ENCODE data around the gene RBM19.

DNA sequence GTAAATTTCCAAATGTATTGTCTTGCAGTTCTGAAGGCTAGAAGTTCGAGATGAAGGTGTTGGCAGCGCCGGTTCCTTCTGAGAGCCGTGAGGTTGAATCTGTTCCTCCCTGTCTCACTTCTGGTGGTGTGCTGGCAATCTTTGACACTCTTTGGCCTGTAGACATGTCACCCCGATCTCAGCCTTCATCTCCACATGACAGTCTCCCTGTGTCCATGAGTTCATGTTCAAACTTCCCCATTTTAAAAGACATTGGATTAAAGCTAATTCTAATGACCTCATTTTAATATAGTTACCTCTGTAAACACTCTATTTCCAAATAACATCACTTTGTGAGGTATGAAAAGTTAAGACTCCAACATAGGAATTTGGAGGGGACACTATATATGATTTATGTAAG is 4.1 kb upstream of the RBM19 start:
- TF ChIP-seq, protein P1, sequence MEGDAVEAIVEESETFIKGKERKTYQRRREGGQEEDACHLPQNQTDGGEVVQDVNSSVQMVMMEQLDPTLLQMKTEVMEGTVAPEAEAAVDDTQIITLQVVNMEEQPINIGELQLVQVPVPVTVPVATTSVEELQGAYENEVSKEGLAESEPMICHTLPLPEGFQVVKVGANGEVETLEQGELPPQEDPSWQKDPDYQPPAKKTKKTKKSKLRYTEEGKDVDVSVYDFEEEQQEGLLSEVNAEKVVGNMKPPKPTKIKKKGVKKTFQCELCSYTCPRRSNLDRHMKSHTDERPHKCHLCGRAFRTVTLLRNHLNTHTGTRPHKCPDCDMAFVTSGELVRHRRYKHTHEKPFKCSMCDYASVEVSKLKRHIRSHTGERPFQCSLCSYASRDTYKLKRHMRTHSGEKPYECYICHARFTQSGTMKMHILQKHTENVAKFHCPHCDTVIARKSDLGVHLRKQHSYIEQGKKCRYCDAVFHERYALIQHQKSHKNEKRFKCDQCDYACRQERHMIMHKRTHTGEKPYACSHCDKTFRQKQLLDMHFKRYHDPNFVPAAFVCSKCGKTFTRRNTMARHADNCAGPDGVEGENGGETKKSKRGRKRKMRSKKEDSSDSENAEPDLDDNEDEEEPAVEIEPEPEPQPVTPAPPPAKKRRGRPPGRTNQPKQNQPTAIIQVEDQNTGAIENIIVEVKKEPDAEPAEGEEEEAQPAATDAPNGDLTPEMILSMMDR (IDR thresholded peaks at IDR 0.05; ENCODE audit: low read depth, low read length, poor library complexity, severe bottlenecking): no peak
- TF ChIP-seq EZH2phosphoT487 (IDR thresholded peaks at IDR 0.05; ENCODE audit: borderline replicate concordance, low read length): no peak
